AG10803 (cell line): ENCODE measurements around the gene UBE3C.
A peak's percentile ranks its signal among the peaks of the same experiment; 100 is the strongest.

Source experiments
- DNase-seq: peaks from one replicate; pipeline ENCODE4 v3.0.0; 2010; ENCODE audit warnings: low read depth
- H3K4me3 ChIP-seq: 2 replicates; pipeline ENCODE4 v1.5.1; 2011; ENCODE audit warnings: mild to moderate bottlenecking, low read length, control low read depth
- TF ChIP-seq, protein P1 (sequence below): conservative IDR thresholded peaks from 2 replicates; pipeline ENCODE4 v1.5.1; 2011; ENCODE audit warnings: mild to moderate bottlenecking, low read length, control low read depth, inconsistent platforms

UBE3C gene

GRCh38 chr7:157219154-157219553, 80.4 kb downstream of the UBE3C start:
- DNase-seq, result no peak
- TF ChIP-seq, protein P1, sequence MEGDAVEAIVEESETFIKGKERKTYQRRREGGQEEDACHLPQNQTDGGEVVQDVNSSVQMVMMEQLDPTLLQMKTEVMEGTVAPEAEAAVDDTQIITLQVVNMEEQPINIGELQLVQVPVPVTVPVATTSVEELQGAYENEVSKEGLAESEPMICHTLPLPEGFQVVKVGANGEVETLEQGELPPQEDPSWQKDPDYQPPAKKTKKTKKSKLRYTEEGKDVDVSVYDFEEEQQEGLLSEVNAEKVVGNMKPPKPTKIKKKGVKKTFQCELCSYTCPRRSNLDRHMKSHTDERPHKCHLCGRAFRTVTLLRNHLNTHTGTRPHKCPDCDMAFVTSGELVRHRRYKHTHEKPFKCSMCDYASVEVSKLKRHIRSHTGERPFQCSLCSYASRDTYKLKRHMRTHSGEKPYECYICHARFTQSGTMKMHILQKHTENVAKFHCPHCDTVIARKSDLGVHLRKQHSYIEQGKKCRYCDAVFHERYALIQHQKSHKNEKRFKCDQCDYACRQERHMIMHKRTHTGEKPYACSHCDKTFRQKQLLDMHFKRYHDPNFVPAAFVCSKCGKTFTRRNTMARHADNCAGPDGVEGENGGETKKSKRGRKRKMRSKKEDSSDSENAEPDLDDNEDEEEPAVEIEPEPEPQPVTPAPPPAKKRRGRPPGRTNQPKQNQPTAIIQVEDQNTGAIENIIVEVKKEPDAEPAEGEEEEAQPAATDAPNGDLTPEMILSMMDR, result no peak
- H3K4me3 ChIP-seq, result no peak overlapping the region

DNA sequence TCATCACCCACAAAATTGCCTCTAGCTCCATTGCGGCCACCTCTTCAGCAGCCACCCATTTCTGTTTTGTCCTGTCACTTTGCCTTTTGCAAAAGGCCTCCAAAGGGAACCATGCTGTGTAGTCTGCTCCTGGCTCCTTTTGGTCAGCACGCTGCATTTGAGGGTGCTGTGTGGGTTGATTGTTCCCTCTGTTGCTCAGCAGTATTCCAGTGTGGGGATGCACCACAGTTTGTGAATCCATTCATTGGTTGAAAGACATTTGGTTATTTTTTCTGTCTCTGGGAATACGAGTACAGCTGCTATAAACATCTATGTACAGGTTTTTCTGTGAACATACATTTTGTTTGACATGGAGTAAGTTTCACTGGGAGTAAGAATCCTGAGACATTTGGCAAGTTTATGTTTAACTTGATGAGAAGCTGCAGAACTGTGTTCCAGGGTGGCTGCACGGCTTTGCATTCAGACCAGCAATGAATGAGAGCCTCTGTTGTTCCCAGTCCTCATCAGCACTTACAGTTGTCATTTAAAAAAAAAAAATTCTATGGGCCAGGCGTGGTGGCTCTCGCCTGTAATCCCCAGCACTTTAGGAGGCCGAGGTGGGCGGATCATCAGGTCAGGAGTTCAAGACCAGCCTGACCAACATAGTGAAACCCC, 82.3 kb downstream of the UBE3C start:
- TF ChIP-seq, protein P1, result no peak
- no peak for DNase-seq
- no peak overlapping the region for H3K4me3 ChIP-seq

DNA sequence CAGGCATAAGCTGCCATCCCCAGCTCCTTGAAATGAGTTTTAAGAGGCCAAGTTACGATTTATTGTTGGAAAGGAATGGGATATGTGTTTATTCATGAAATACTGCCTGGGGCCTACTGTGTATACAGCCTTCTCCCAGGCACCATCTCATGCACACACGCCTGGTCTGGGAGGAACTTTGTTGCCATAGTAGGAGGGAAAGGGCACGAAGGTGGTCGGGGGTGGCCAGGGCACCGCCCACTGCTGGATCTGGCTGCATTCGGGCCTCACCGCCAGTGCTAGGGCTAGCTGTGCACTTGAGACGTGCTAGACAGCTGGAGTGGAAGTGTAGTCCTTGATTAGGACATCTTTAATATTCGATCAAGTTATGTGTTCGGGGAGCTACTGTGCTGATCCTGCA, 84.0 kb downstream of the UBE3C start:
- DNase-seq, result no peak
- no peak overlapping the region for H3K4me3 ChIP-seq
- TF ChIP-seq, protein P1, result no peak

- TF ChIP-seq, protein P1, result peak; percentile 31; the same call in 1 of the 2 replicates
- no peak overlapping the region for H3K4me3 ChIP-seq
- peak; percentile 44 for DNase-seq
Observed at GRCh38 chr7:157224627-157225026, 85.9 kb downstream of the UBE3C start.

DNA sequence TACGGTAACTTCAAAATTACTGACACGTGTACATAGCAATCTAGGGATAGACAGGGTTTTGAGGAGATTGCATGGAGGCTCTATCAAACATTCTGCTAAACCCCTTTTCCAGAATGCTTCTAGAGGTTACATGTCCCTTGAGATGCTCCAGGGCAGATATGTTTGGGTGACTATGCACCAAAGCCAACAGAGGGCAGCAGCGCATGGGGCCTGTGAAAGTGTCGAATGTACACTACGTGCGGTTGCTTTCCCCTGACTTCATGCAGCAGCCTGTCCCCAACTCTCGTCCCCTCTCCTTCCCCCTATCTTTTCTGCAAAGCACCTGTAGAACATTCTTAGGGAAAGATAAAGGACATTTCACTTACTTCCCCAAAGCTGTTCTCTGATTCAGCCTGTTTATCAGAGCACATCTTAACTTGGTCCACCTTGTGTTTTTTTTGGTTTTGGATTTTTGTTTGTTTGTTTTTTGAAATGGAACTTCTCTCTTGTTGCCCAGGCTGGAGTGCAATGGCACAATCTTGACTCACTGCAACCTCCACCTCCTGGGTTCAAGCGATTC, 90.2 kb downstream of the UBE3C start:
- peak; percentile 30 for DNase-seq
- TF ChIP-seq, protein P1, result peak; percentile 56
- H3K4me3 ChIP-seq, result no peak overlapping the region

DNA sequence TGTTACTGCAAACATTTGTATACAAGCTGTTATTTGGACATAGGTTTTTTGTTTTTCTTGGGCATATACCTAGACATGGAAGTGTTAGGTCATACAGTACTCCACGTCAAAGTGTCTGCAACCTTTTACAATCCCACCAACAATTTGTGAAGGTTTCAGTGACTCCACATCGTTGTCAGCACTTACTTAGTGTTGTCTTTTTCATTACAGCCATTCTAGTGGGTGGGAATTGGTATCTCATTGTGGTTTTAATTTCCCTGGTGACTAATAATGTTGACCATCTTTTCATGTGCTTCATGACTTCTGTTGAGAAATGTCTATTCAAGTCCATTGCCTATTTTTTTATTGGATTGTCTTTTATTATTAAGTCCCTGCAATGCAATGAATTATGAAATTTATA, 95.0 kb downstream of the UBE3C start:
- peak; percentile 33 for DNase-seq
- TF ChIP-seq, protein P1, result no peak
- no peak overlapping the region for H3K4me3 ChIP-seq

DNA sequence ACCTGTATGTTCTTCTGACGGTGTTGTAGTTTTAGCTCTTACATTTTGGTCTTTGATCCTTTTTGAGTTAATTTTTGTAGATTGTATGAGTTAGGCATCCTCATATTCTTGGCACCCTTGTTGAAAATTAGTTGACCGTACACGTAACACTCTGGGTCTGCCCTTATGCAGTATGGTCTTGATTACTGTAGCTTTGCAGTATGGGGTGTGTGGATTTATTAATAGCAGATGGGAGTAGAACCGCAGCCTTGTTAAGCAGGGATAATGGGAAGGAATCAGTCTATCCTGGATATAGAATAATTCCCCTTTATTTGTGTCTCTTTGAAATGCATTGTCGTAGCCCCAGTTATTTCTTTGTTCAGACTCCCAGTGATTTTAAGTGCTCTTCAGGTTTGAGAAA, 95.5 kb downstream of the UBE3C start:
- TF ChIP-seq, protein P1, result no peak
- no peak overlapping the region for H3K4me3 ChIP-seq
- DNase-seq, result peak; percentile 91
